Spleen (tissue), 11 donors: ENCODE results near the gene GYS1. TPM values are rescaled to one million over a fixed set of nuclear protein-coding genes. Genes with fewer than 3 reads are reported as not detected.
"Not testable (repeated sequence)": the region's sequence is repeated elsewhere in the genome, so short reads cannot be mapped to it uniquely, and the experiment has no call there.

ENCODE experiments used
- DNase-seq: peaks from one replicate; pipeline ENCODE4 v3.0.0-alpha.2; 2020
- H3K27ac ChIP-seq, 8 donors: fragments of 200-600 bp; sonication (generic) in 7 of 8; 1 replicate in 4 of 8; 2 replicates in 4 of 8; pipeline versions ENCODE4 v1.5.0 to v1.8.0; 2016 to 2021; ENCODE audit warnings: inconsistent platforms in 4 of 8, mild to moderate bottlenecking in 4 of 8, moderate library complexity in 1 of 8
- H3K27me3 ChIP-seq, 7 donors: fragments of 200-600 bp; sonication (generic) in 6 of 7; replicated peaks in 1 of 7; 1 replicate in 4 of 7; 2 replicates in 3 of 7; pipeline versions ENCODE4 v1.5.0 to v1.8.0; 2016 to 2021; ENCODE audit warnings: inconsistent platforms in 3 of 7, mild to moderate bottlenecking in 1 of 7
- H3K36me3 ChIP-seq, 6 donors: fragments of 200-600 bp; sonication (generic) in 5 of 6; 1 replicate in 4 of 6; 2 replicates in 2 of 6; pipeline versions ENCODE4 v1.5.0 to v1.8.0; 2016 to 2021; ENCODE audit warnings: inconsistent platforms in 2 of 6
- H3K4me1 ChIP-seq, 6 donors: fragments of 200-600 bp; sonication (generic) in 5 of 6; 1 replicate in 3 of 6; 2 replicates in 3 of 6; pipeline versions ENCODE4 v1.5.0 to v1.8.0; 2016 to 2021; ENCODE audit warnings: inconsistent platforms in 3 of 6
- H3K4me3 ChIP-seq, 8 donors: fragments of 200-600 bp; sonication (generic) in 7 of 8; 1 replicate in 4 of 8; 2 replicates in 4 of 8; pipeline versions ENCODE4 v1.5.0 to v1.8.0; 2016 to 2021; ENCODE audit warnings: inconsistent platforms in 4 of 8, mild to moderate bottlenecking in 4 of 8, moderate library complexity in 2 of 8
- H3K9me3 ChIP-seq, 8 donors: fragments of 200-600 bp; sonication (generic) in 7 of 8; 1 replicate in 4 of 8; 2 replicates in 4 of 8; pipeline versions ENCODE4 v1.5.0 to v1.8.0; 2016 to 2021; ENCODE audit warnings: inconsistent platforms in 4 of 8
- CTCF ChIP-seq, 11 experiments: fragments of 200-600 bp in 7 of 11; fragments of 450-650 bp in 4 of 11; sonication (generic) in 4 of 11; IDR thresholded peaks in 8 of 11; conservative IDR thresholded peaks in 3 of 11; 1 replicate in 7 of 11; 2 replicates in 4 of 11; pipeline versions ENCODE4 v1.4.0 to v1.8.0; 2016 to 2021; ENCODE audit warnings: antibody characterized with exemption in 11 of 11, inconsistent platforms in 4 of 11, mild to moderate bottlenecking in 1 of 11
- POLR2A ChIP-seq, 3 donors: fragments of 450-650 bp; IDR thresholded peaks; one replicate each; pipeline ENCODE4 v1.5.1; 2017; ENCODE audit warnings: antibody characterized with exemption in 3 of 3, mild to moderate bottlenecking in 1 of 3
- POLR2AphosphoS5 ChIP-seq, 3 donors: sonication (generic); formaldehyde crosslinking; IDR thresholded peaks; one replicate each; pipeline ENCODE4 v1.5.1; 2017; ENCODE audit warnings: antibody characterized with exemption in 3 of 3
- WGBS, 5 donors: extraction: QIAGEN DNeasy Blood & Tissue Kit in 3 of 5; methylation state at CpG; one replicate each; pipeline versions ENCODE4 v1.1.5 to v1.1.7; 2013 to 2018; 5-methylcytosine and 5-hydroxymethylcytosine counted together
- intact Hi-C: fragments of 100-400 bp; cut with DNase I; formaldehyde crosslinking; loops from one replicate; pipeline ENCODE4 v1.15.0; 2023; ENCODE audit warnings: low total_unique reads
- polyA plus RNA-seq, 3 donors: library from polyadenylated mRNA; stranded (reverse); fragments of 200-250 nt; gene quantifications; one replicate each; pipeline ENCODE4 v1.2.1, GENCODE V29; 2013
- total RNA-seq, 7 donors: library from RNA; depleted of rRNA in 3 of 7; stranded (reverse); fragments of >200 nt in 3 of 7; fragmentation: NEBNext Ultra II Directional in 4 of 7; extraction: Animal tissue kit (Norgen Biotek cat#: 25700) in 4 of 7; gene quantifications; one replicate each; pipeline versions ENCODE4 v1.1.0 to v1.2.1, GENCODE V29; 2016 to 2021
- donor health status: healthy with polysubstance abuse.
- donor health status: DM: no; HTN: no; CAD: no; lungs with moderate emphysema.
- donor health status: DM: no; HTN: no; CAD: no.
- donor health status: Bipolar disorder and iron deficiency.
- donor health status: healthy.
- donor health status: DM: no; HTN: no; CAD: no.
- donor health status: DM: yes; HTN: yes; CAD: no.

Gene GYS1
- total and polyA plus RNA-seq, 10 donors, result 11.9 to 47.1 (median 30.5) TPM

- Histone ChIP-seq H3K36me3 (peaks cover 0 to 21% (median 18%) of the 10 kb centered on the region in 6 donors), H3K27me3 (peaks cover 0 to 34% (median 7%) of the 10 kb centered on the region in 7 donors), H3K27ac (no peak overlapping the region), H3K4me3 (peak overlapping the region; percentile 22 to 77 (median 52)), H3K9me3 (no peaks in the 10 kb centered on the region), H3K4me1 (peaks cover 4 to 32% (median 25%) of the 10 kb centered on the region in 6 donors)
- WGBS, 5 donors, result 7 to 44% (median 19%) methylated on average over 19 to 41 of the region's 41 CpGs
- TF ChIP-seq POLR2A (IDR thresholded peaks at IDR 0.05), result no peak
- no peak for TF ChIP-seq CTCF (IDR thresholded peaks at IDR 0.05 in 8 of 11, conservative IDR thresholded peaks at IDR 0.05 in 3 of 11)
- peak in 1 of 3 donors; percentile 22 for TF ChIP-seq POLR2AphosphoS5 (IDR thresholded peaks at IDR 0.05)
- peak; percentile 88 for DNase-seq
- intact Hi-C loops, result no loop called here
These were observed 26.3 kb upstream of the GYS1 start for GRCh38 chr19:49019242-49019932.

- Histone ChIP-seq H3K4me3 (peak overlapping the region; percentile 43 to 77 (median 52)), H3K27me3 (peaks cover 0 to 34% (median 7%) of the 10 kb centered on the region in 7 donors), H3K4me1 (peaks cover 4 to 32% (median 25%) of the 10 kb centered on the region in 6 donors), H3K27ac (peak overlapping the region in 3 of 8 donors; percentile 47 to 59 (median 56)), H3K36me3 (peaks cover 0 to 29% (median 20%) of the 10 kb centered on the region in 6 donors)
- 2 to 6% (median 3%) methylated on average over 48 to 50 of the region's 50 CpGs for WGBS, 5 donors
- DNase-seq, result peak; percentile 76
- H3K9me3 ChIP-seq, intact Hi-C loops: not testable (repeated sequence)
These were observed 25.5 kb upstream of the GYS1 start for GRCh38 chr19:49018388-49019241.

- Histone ChIP-seq H3K36me3 (peaks cover 0 to 37% (median 20%) of the 10 kb centered on the region in 6 donors), H3K27me3 (peaks cover 0 to 34% (median 7%) of the 10 kb centered on the region in 7 donors), H3K9me3 (no peaks in the 10 kb centered on the region), H3K27ac (peak overlapping the region in 7 of 8 donors; percentile 9 to 59 (median 44)), H3K4me1 (peaks cover 4 to 32% (median 25%) of the 10 kb centered on the region in 6 donors), H3K4me3 (peak overlapping the region; percentile 43 to 77 (median 52))
- intact Hi-C loops, result no loop called here
- 0 to 2% (median 1%) methylated on average over 16 to 62 of the region's 62 CpGs for WGBS, 5 donors
- TF ChIP-seq CTCF (IDR thresholded peaks at IDR 0.05 in 8 of 11, conservative IDR thresholded peaks at IDR 0.05 in 3 of 11) (peak in 7 of 11 experiments; percentile 38 to 76 (median 63)), POLR2A (IDR thresholded peaks at IDR 0.05) (no peak), POLR2AphosphoS5 (IDR thresholded peaks at IDR 0.05) (peak; percentile 33 to 72 (median 64))
- peak; percentile 90 for DNase-seq
These were observed 24.7 kb upstream of the GYS1 start for GRCh38 chr19:49017666-49018351.

- Histone ChIP-seq H3K27me3 (peaks cover 0 to 34% (median 7%) of the 10 kb centered on the region in 7 donors), H3K4me1 (peaks cover 4 to 32% (median 25%) of the 10 kb centered on the region in 6 donors), H3K9me3 (no peaks in the 10 kb centered on the region), H3K36me3 (peaks cover 0 to 43% (median 22%) of the 10 kb centered on the region in 6 donors), H3K27ac (peak within 1 kb of the TSS in 7 of 8 donors; percentile 9 to 59 (median 44)), H3K4me3 (peak within 1 kb of the TSS; percentile 43 to 77 (median 52))
- WGBS, 5 donors, result 63 to 76% (median 71%) methylated on average over 13 to 17 of the region's 17 CpGs
- DNase-seq, result no peak
- intact Hi-C loops, result no loop called here
- TF ChIP-seq POLR2A (IDR thresholded peaks at IDR 0.05) (no peak), POLR2AphosphoS5 (IDR thresholded peaks at IDR 0.05) (no peak), CTCF (IDR thresholded peaks at IDR 0.05 in 8 of 11, conservative IDR thresholded peaks at IDR 0.05 in 3 of 11) (no peak)
These were observed 24.0 kb upstream of the GYS1 start, which contains the start of gene LHB for GRCh38 chr19:49017041-49017665. TSS of gene LHB (minus strand) at chr19:49017091. CDS start at chr19:49017081, 10 bp downstream.
